Heart right ventricle (tissue), 16 donors: Measurements from ENCODE around the gene APCDD1. TPM values are rescaled to one million over a fixed set of nuclear protein-coding genes. Genes with fewer than 3 reads are reported as not detected.
A peak's percentile ranks its signal among the peaks of the same experiment; 100 is the strongest.

Experiments
- ATAC-seq, 8 donors: fragments of 200-7000 bp; cut with Tn5 transposase; one replicate each; pipeline ENCODE4 v1.9.1; 2020; ENCODE audit warnings: mild to moderate bottlenecking in 8 of 8, moderate library complexity in 8 of 8, moderate number of reproducible peaks in 1 of 8
- DNase-seq, 2 donors: peaks; one replicate each; pipeline ENCODE4 v3.0.0-alpha.2; 2020
- H3K27ac ChIP-seq, 10 donors: fragments of 200-600 bp; sonication (generic) in 2 of 10; one replicate each; pipeline versions ENCODE4 v1.5.0 to v1.8.0; 2020 to 2022; ENCODE audit warnings: mild to moderate bottlenecking in 3 of 10
- H3K27me3 ChIP-seq, 7 donors: fragments of 200-600 bp; one replicate each; pipeline ENCODE4 v1.8.0; 2021 to 2022; ENCODE audit warnings: mild to moderate bottlenecking in 2 of 7
- H3K36me3 ChIP-seq, 9 donors: fragments of 200-600 bp; sonication (generic) in 1 of 9; one replicate each; pipeline versions ENCODE4 v1.5.0 to v1.8.0; 2020 to 2022; ENCODE audit warnings: mild to moderate bottlenecking in 2 of 9
- H3K4me1 ChIP-seq, 9 donors: fragments of 200-600 bp; sonication (generic) in 1 of 9; one replicate each; pipeline versions ENCODE4 v1.5.0 to v1.8.0; 2020 to 2022; ENCODE audit warnings: mild to moderate bottlenecking in 4 of 9
- H3K4me3 ChIP-seq, 10 donors: fragments of 200-600 bp; sonication (generic) in 2 of 10; one replicate each; pipeline versions ENCODE4 v1.5.0 to v1.8.0; 2020 to 2022; ENCODE audit warnings: mild to moderate bottlenecking in 7 of 10, moderate library complexity in 2 of 10
- H3K9me3 ChIP-seq, 11 donors: fragments of 200-600 bp in 10 of 11; sonication (generic) in 2 of 11; one replicate each; pipeline versions ENCODE4 v1.5.0 to v1.8.0; 2013 to 2022; ENCODE audit warnings: mild to moderate bottlenecking in 2 of 11, control low read depth in 1 of 11, moderate library complexity in 1 of 11
- CTCF ChIP-seq, 9 donors: fragments of 200-600 bp; sonication (generic) in 2 of 9; IDR thresholded peaks; one replicate each; pipeline versions ENCODE4 v1.5.0 to v1.8.0; 2021 to 2022; ENCODE audit warnings: antibody characterized with exemption in 9 of 9, mild to moderate bottlenecking in 5 of 9, moderate library complexity in 1 of 9
- WGBS, 2 donors: extraction: QIAGEN DNeasy Blood & Tissue Kit; methylation state at CpG; one replicate each; pipeline ENCODE4 v1.1.7; 2013; ENCODE audit warnings: inconsistent platforms in 1 of 2; 5-methylcytosine and 5-hydroxymethylcytosine counted together
- intact Hi-C, 10 donors: fragments of 100-400 bp; cut with DNase I; formaldehyde crosslinking; loops; one replicate each; pipeline versions ENCODE4 v1.11.1 to v1.14.2; 2022
- polyA plus RNA-seq, 2 donors: library from polyadenylated mRNA; stranded (reverse); fragments of 200-250 nt; gene quantifications; one replicate each; pipeline ENCODE4 v1.2.3, GENCODE V29; 2013
- total RNA-seq, 10 donors: library from RNA; stranded (reverse); fragmentation: NEBNext Ultra II Directional in 3 of 10; extraction: Animal tissue kit (Norgen Biotek cat#: 25700) in 3 of 10; gene quantifications; one replicate each; pipeline versions ENCODE4 v1.2.1 to v1.2.4, GENCODE V29; 2021 to 2023
- donor health status: Arrhythmogenic right ventricular cardiomyopathy.
- donor health status: ischemic (EF 13 %, LVEDD 7.1; RV severe dilation, severe dysfunction).
- donor health status: healthy with polysubstance abuse.
- donor health status: DM: no; HTN: yes; CAD: no.
- donor health status: DM: no; HTN: no; CAD: no.
- donor health status: ischemic (EF 25% LVEDD 6.9; RV normal size, moderate dysfunction).
- donor health status: ischemic (EF 25% LVEDD 5.7; RV mildly dilated, moderate dysfunction).
- donor health status: healthy.
- donor health status: DM: yes; HTN: yes; CAD: no.
- donor health status: Ischemic cardiomyopathy.
- donor health status: ischemic (EF 35%, LVEDD 5.7; RV mildly dilated, moderate dysfunction).
- donor health status: nonischemic (EF 11% LVEDD 7.7; RV severe dilation, severe dysfunction).
- donor health status: DM: yes; HTN: yes; CAD: no.
- donor health status: PGD.
- donor health status: ischemic (EF 29% LVEDD 5.4; RV normal size, mild dysfunction).
- donor health status: nonischemic (EF 23%, LVEDD 6.1; RV moderate dilation, normal function).

APCDD1 gene
- total and polyA plus RNA-seq, 12 donors: 10.2 to 40.4 (median 18.3) TPM

GRCh38 chr18:10453261-10453805, 1.1 kb upstream of the APCDD1 start:
- DNase-seq (no peak), ATAC-seq (peak in 4 of 8 donors; percentile 5 to 26 (median 24))
- Histone ChIP-seq H3K4me1 (peaks cover 0 to 42% (median 21%) of the 10 kb centered on the region in 9 donors), H3K36me3 (no peaks in the 10 kb centered on the region), H3K27ac (peak overlapping the region in 9 of 10 donors; percentile 74 to 87 (median 80)), H3K27me3 (peaks cover 0 to 49% (median 0%) of the 10 kb centered on the region in 7 donors), H3K4me3 (peak overlapping the region in 3 of 10 donors; percentile 46 to 79 (median 74)), H3K9me3 (no peaks in the 10 kb centered on the region)
- intact Hi-C loops: loop anchor here in 2 of 10 donors (5.0 to 10.0 kb wide), 3 partner anchors 46 to 439 kb away; no protein-coding TSS in a partner anchor
- TF ChIP-seq CTCF (IDR thresholded peaks at IDR 0.05): no peak
- WGBS, 2 donors: 50 to 56% methylated on average over 11 of the region's 11 CpGs

- Histone ChIP-seq H3K9me3 (no peaks in the 10 kb centered on the region), H3K27ac (peak overlapping the region; percentile 68 to 87 (median 78)), H3K36me3 (no peaks in the 10 kb centered on the region), H3K27me3 (peaks cover 0 to 57% (median 0%) of the 10 kb centered on the region in 7 donors), H3K4me3 (peak overlapping the region; percentile 53 to 79 (median 68)), H3K4me1 (peaks cover 0 to 42% (median 21%) of the 10 kb centered on the region in 9 donors)
- peak in 1 of 2 donors; percentile 34 for DNase-seq
- intact Hi-C loops: loop anchor here in 2 of 10 donors (5.0 to 10.0 kb wide), 3 partner anchors 48 to 440 kb away; no protein-coding TSS in a partner anchor
- 0 to 1% methylated on average over 84 to 94 of the region's 94 CpGs for WGBS, 2 donors
- TF ChIP-seq CTCF (IDR thresholded peaks at IDR 0.05): no peak
- peak in 6 of 8 donors; percentile 3 to 33 (median 16) for ATAC-seq
Measured at GRCh38 chr18:10454681-10455557, 484 bp downstream of the APCDD1 start.

- no peaks in the 10 kb centered on the region for H3K36me3 ChIP-seq
- peaks cover 0 to 36% (median 21%) of the 10 kb centered on the region in 9 donors for H3K4me1 ChIP-seq
- no peak for ATAC-seq
- peaks cover 0 to 57% (median 0%) of the 10 kb centered on the region in 7 donors for H3K27me3 ChIP-seq
- intact Hi-C loops: loop anchor here in 1 of 10 donors (10.0 kb wide), 2 partner anchors 59 to 441 kb away; no protein-coding TSS in a partner anchor
- H3K27ac ChIP-seq: peak overlapping the region; percentile 17 to 87 (median 77)
- no peak for DNase-seq
- 27 to 38% methylated on average over 16 of the region's 16 CpGs for WGBS, 2 donors
- no peaks in the 10 kb centered on the region for H3K9me3 ChIP-seq
- H3K4me3 ChIP-seq: peak overlapping the region; percentile 9 to 79 (median 68)
- TF ChIP-seq CTCF (IDR thresholded peaks at IDR 0.05): no peak
Measured at GRCh38 chr18:10455726-10456453, 1.5 kb downstream of the APCDD1 start.
